KMS-11 (cell line): ENCODE data around the gene BEND4.

Experiments
- H2AFZ ChIP-seq: fragments of 200-600 bp; sonication (generic); 2 replicates; pipeline ENCODE4 v1.6.1; 2016; ENCODE audit warnings: antibody characterized with exemption, mixed run types, low read depth
- H3K27ac ChIP-seq: fragments of 200-600 bp; sonication (generic); 2 replicates; pipeline ENCODE4 v1.6.1; 2016; ENCODE audit warnings: mild to moderate bottlenecking, mixed run types
- H3K27me3 ChIP-seq: fragments of 200-600 bp; sonication (generic); 2 replicates; pipeline ENCODE4 v1.6.1; 2017; ENCODE audit warnings: mild to moderate bottlenecking, low read depth, mixed run types, moderate library complexity; ENCODE audit not compliant: insufficient read depth
- H3K36me3 ChIP-seq: fragments of 200-600 bp; sonication (generic); 2 replicates; pipeline ENCODE4 v1.6.1; 2017; ENCODE audit warnings: mild to moderate bottlenecking, mixed run types; ENCODE audit not compliant: insufficient read depth
- H3K4me1 ChIP-seq: fragments of 200-600 bp; sonication (generic); 2 replicates; pipeline ENCODE4 v1.6.1; 2016; ENCODE audit warnings: mild to moderate bottlenecking, low read depth, mixed run types; ENCODE audit not compliant: poor library complexity, severe bottlenecking
- H3K4me2 ChIP-seq: fragments of 200-600 bp; sonication (generic); 2 replicates; pipeline ENCODE4 v1.7.0; 2016; ENCODE audit warnings: mild to moderate bottlenecking, mixed run types
- H3K4me3 ChIP-seq: fragments of 200-600 bp; sonication (generic); IDR thresholded peaks from 2 replicates; pipeline ENCODE4 v1.6.1; 2017; ENCODE audit warnings: low read depth, low read length, mixed read lengths; ENCODE audit not compliant: insufficient read depth
- H3K79me2 ChIP-seq: fragments of 200-600 bp; sonication (generic); 2 replicates; pipeline ENCODE4 v1.6.1; 2016; ENCODE audit warnings: low read depth, mixed run types; ENCODE audit not compliant: insufficient read depth
- H3K9ac ChIP-seq: fragments of 200-600 bp; sonication (generic); 2 replicates; pipeline ENCODE4 v1.6.1; 2016; ENCODE audit warnings: mild to moderate bottlenecking, mixed run types
- H4K20me1 ChIP-seq: fragments of 200-600 bp; sonication (generic); 2 replicates; pipeline ENCODE4 v1.6.1; 2016; ENCODE audit warnings: mild to moderate bottlenecking, mixed run types; ENCODE audit not compliant: insufficient read depth
- TF ChIP-seq, protein P1 (sequence below): fragments of 200-600 bp; sonication (generic); conservative IDR thresholded peaks from 2 replicates; pipeline ENCODE4 v1.6.1; 2017; ENCODE audit warnings: low read depth, mild to moderate bottlenecking, antibody characterized with exemption, low read length, moderate library complexity, mixed read lengths

BEND4 gene

DNA sequence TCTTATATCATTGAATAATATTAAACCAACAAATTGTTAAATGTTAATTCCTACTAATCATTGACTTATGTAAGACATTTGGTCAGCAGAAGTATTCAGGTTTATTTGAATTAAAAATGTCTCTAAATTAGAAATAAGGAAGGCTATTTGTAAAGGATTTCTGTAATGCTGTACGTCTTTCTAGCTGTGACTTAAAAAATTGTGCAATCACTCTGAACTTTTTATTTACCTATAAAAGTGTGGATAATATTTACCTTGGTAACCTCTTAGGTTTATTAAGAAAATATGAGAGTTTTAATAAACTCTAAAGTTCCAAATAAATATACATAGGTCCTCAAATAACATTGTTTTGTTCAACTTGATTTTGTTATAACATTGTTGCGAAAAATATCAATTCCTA is 85.2 kb downstream of the BEND4 start:
- no peaks in the 10 kb centered on the region for H3K4me1 ChIP-seq
- TF ChIP-seq, protein P1, sequence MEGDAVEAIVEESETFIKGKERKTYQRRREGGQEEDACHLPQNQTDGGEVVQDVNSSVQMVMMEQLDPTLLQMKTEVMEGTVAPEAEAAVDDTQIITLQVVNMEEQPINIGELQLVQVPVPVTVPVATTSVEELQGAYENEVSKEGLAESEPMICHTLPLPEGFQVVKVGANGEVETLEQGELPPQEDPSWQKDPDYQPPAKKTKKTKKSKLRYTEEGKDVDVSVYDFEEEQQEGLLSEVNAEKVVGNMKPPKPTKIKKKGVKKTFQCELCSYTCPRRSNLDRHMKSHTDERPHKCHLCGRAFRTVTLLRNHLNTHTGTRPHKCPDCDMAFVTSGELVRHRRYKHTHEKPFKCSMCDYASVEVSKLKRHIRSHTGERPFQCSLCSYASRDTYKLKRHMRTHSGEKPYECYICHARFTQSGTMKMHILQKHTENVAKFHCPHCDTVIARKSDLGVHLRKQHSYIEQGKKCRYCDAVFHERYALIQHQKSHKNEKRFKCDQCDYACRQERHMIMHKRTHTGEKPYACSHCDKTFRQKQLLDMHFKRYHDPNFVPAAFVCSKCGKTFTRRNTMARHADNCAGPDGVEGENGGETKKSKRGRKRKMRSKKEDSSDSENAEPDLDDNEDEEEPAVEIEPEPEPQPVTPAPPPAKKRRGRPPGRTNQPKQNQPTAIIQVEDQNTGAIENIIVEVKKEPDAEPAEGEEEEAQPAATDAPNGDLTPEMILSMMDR, result no peak
- H4K20me1 ChIP-seq, result no peaks in the 10 kb centered on the region
- H3K4me2 ChIP-seq, result no peak overlapping the region
- no peak overlapping the region for H3K27ac ChIP-seq
- H2AFZ ChIP-seq, result no peak overlapping the region
- no peak overlapping the region for H3K9ac ChIP-seq
- no peaks in the 10 kb centered on the region for H3K27me3 ChIP-seq
- H3K36me3 ChIP-seq, result no peaks in the 10 kb centered on the region
- no peaks in the 10 kb centered on the region for H3K79me2 ChIP-seq
- H3K4me3 ChIP-seq, result no peak overlapping the region

DNA sequence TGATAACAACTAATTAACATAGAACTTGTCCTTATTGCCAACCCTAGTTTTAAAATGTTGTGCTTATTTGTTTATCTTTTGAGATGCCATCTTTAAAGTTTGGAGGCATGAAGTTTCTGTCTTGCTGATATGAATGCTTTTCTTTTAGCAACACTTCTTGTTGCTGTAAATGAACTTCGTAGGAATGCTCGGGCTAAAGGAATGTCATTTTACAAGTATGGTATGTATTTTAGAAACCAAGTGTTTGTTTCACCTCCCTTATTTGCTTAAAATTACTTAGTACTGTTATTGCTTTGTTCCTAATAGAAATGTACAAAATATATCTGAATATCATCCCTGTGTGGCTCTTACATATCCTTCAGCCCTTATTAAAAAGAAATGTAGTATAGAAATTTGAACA is 86.1 kb downstream of the BEND4 start:
- Histone ChIP-seq H3K4me2 (no peak overlapping the region), H3K27ac (no peak overlapping the region), H3K27me3 (no peaks in the 10 kb centered on the region), H2AFZ (no peak overlapping the region), H3K79me2 (no peaks in the 10 kb centered on the region), H3K4me1 (no peaks in the 10 kb centered on the region), H3K4me3 (no peak overlapping the region), H4K20me1 (no peaks in the 10 kb centered on the region), H3K36me3 (no peaks in the 10 kb centered on the region), H3K9ac (no peak overlapping the region)
- TF ChIP-seq, protein P1, result no peak
